Loucy (cell line): Measurements from ENCODE around the gene CAV2.
A peak's percentile ranks its signal among the peaks of the same experiment; 100 is the strongest.

Experiments
- H2AFZ ChIP-seq: fragments of 200-600 bp; sonication (generic); 2 replicates; pipeline ENCODE4 v1.6.0; 2016; ENCODE audit warnings: antibody characterized with exemption, mild to moderate bottlenecking, low read length, moderate library complexity
- H3F3A ChIP-seq: fragments of 200-600 bp; 2 replicates; pipeline ENCODE4 v1.6.0; 2016; ENCODE audit warnings: antibody characterized with exemption, low read depth, mild to moderate bottlenecking
- H3K27me3 ChIP-seq: fragments of 200-600 bp; sonication (generic); 2 replicates; pipeline ENCODE4 v1.6.1; 2014; ENCODE audit warnings: low read length, mild to moderate bottlenecking; ENCODE audit not compliant: insufficient read depth, poor library complexity, severe bottlenecking
- H3K36me3 ChIP-seq: fragments of 200-600 bp; sonication (generic); 2 replicates; pipeline ENCODE4 v1.6.1; 2016; ENCODE audit warnings: low read length; ENCODE audit not compliant: insufficient read depth
- H3K4me1 ChIP-seq: fragments of 200-600 bp; sonication (generic); 2 replicates; pipeline ENCODE4 v1.5.1; 2014; ENCODE audit warnings: low read length, mild to moderate bottlenecking; ENCODE audit not compliant: insufficient read depth, poor library complexity, severe bottlenecking
- H3K4me2 ChIP-seq: fragments of 200-600 bp; sonication (generic); 2 replicates; pipeline ENCODE4 v1.6.0; 2014; ENCODE audit warnings: antibody characterized with exemption, low read length, low read depth, mild to moderate bottlenecking; ENCODE audit not compliant: poor library complexity, severe bottlenecking
- H3K4me3 ChIP-seq: fragments of 200-600 bp; sonication (generic); 2 replicates; pipeline ENCODE4 v1.5.1; 2014; ENCODE audit warnings: low read length, mild to moderate bottlenecking, mixed read lengths; ENCODE audit not compliant: poor library complexity, severe bottlenecking
- H3K79me2 ChIP-seq: fragments of 200-600 bp; sonication (generic); 2 replicates; pipeline ENCODE4 v1.6.1; 2014; ENCODE audit warnings: low read length; ENCODE audit not compliant: insufficient read depth
- H3K9ac ChIP-seq: fragments of 200-600 bp; sonication (generic); 2 replicates; pipeline ENCODE4 v1.6.0; 2014; ENCODE audit warnings: mild to moderate bottlenecking, low read depth, low read length, moderate library complexity; ENCODE audit not compliant: poor library complexity, severe bottlenecking
- H3K9me2 ChIP-seq: fragments of 200-600 bp; sonication (generic); replicated peaks from 2 replicates; pipeline ENCODE4 v1.6.1; 2016; ENCODE audit warnings: low read depth, low read length, mixed read lengths
- H3K9me3 ChIP-seq: fragments of 200-600 bp; sonication (generic); 2 replicates; pipeline ENCODE4 v1.6.1; 2014; ENCODE audit warnings: mild to moderate bottlenecking, antibody characterized with exemption, low read length, low read depth; ENCODE audit not compliant: insufficient read depth
- H4K20me1 ChIP-seq: fragments of 200-600 bp; sonication (generic); 2 replicates; pipeline ENCODE4 v1.6.0; 2014; ENCODE audit warnings: antibody characterized with exemption, low read length, mild to moderate bottlenecking; ENCODE audit not compliant: insufficient read depth, poor library complexity, severe bottlenecking
- EZH2phosphoT487 ChIP-seq: fragments of 200-600 bp; IDR thresholded peaks from 2 replicates; pipeline ENCODE4 v1.6.1; 2018; ENCODE audit warnings: antibody characterized with exemption, mild to moderate bottlenecking, moderate library complexity, borderline replicate concordance
- TF ChIP-seq, protein P1 (sequence below): fragments of 200-600 bp; sonication (generic); conservative IDR thresholded peaks from 2 replicates; pipeline ENCODE4 v1.5.1; 2014; ENCODE audit warnings: mild to moderate bottlenecking, antibody characterized with exemption, low read length

CAV2 gene

DNA sequence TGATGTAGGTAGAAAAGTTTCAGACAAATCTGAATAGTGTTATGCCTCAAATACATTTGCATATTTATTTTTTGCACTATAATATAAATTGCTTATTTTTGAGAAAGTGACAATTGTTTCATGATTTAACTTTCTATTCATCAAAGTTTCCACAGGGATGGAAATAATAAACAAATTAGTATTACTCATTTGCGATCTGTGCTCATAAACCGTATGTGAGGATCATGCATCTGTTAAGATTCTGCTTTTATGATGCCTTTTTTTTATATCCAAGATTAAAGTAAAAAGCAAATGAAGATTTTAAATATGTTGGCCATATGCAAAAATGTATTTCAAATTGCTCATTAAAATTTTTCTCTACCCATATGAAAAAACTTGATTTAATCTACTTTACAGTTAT, 45.2 kb upstream of the CAV2 start:
- no peak overlapping the region for H3K9ac ChIP-seq
- H3K9me3 ChIP-seq: no peaks in the 10 kb centered on the region
- no peak overlapping the region for H2AFZ ChIP-seq
- no peak overlapping the region for H3K4me2 ChIP-seq
- TF ChIP-seq, protein P1, sequence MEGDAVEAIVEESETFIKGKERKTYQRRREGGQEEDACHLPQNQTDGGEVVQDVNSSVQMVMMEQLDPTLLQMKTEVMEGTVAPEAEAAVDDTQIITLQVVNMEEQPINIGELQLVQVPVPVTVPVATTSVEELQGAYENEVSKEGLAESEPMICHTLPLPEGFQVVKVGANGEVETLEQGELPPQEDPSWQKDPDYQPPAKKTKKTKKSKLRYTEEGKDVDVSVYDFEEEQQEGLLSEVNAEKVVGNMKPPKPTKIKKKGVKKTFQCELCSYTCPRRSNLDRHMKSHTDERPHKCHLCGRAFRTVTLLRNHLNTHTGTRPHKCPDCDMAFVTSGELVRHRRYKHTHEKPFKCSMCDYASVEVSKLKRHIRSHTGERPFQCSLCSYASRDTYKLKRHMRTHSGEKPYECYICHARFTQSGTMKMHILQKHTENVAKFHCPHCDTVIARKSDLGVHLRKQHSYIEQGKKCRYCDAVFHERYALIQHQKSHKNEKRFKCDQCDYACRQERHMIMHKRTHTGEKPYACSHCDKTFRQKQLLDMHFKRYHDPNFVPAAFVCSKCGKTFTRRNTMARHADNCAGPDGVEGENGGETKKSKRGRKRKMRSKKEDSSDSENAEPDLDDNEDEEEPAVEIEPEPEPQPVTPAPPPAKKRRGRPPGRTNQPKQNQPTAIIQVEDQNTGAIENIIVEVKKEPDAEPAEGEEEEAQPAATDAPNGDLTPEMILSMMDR: no peak
- TF ChIP-seq EZH2phosphoT487: no peak
- H4K20me1 ChIP-seq: no peaks in the 10 kb centered on the region
- H3K4me1 ChIP-seq: no peaks in the 10 kb centered on the region
- no peaks in the 10 kb centered on the region for H3K79me2 ChIP-seq
- H3K27me3 ChIP-seq: no peaks in the 10 kb centered on the region
- H3K36me3 ChIP-seq: no peaks in the 10 kb centered on the region
- H3K9me2 ChIP-seq: no peaks in the 10 kb centered on the region
- no peaks in the 10 kb centered on the region for H3F3A ChIP-seq
- H3K4me3 ChIP-seq: no peak overlapping the region

- H3K27me3 ChIP-seq: no peaks in the 10 kb centered on the region
Measured at GRCh38 chr7:116455009-116455408, 44.5 kb upstream of the CAV2 start.

DNA sequence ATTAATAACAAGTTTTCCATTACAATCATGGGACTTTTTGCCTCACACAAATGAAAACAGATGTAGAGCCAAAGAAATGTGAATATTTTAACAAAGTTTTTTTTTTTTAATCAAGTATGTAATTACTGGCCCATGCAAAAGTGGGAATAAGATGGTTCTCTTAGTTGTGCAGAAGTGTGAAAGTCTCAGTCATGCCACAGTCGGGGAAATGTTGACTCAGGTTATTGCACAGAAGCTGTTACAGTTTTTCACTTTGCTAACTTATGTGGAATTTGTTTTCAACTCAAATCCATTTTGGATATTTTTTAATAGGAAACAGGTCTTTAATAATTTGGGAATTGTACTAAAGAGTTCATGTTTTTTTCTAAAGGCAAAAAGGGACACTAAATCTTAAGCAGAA, 44.0 kb upstream of the CAV2 start:
- no peaks in the 10 kb centered on the region for H3K9me2 ChIP-seq
- peak overlapping the region; percentile 30; the same call in 1 of the 2 replicates for H2AFZ ChIP-seq
- no peaks in the 10 kb centered on the region for H3K36me3 ChIP-seq
- no peaks in the 10 kb centered on the region for H3K9me3 ChIP-seq
- H3K4me3 ChIP-seq: no peak overlapping the region
- no peaks in the 10 kb centered on the region for H4K20me1 ChIP-seq
- no peaks in the 10 kb centered on the region for H3K27me3 ChIP-seq
- H3K4me2 ChIP-seq: no peak overlapping the region
- TF ChIP-seq, protein P1: no peak
- TF ChIP-seq EZH2phosphoT487: no peak
- H3K79me2 ChIP-seq: no peaks in the 10 kb centered on the region
- H3F3A ChIP-seq: no peaks in the 10 kb centered on the region
- H3K4me1 ChIP-seq: no peaks in the 10 kb centered on the region
- H3K9ac ChIP-seq: no peak overlapping the region

More at GRCh38 chr7:116455009-116455408, 44.5 kb upstream of the CAV2 start:
- Histone ChIP-seq H3K9me3 (no peaks in the 10 kb centered on the region), H3K4me1 (no peaks in the 10 kb centered on the region), H3K9me2 (no peaks in the 10 kb centered on the region), H3K4me2 (no peak overlapping the region), H3K4me3 (no peak overlapping the region), H3K9ac (no peak overlapping the region), H2AFZ (peak overlapping the region; percentile 30; the same call in 1 of the 2 replicates), H3K79me2 (no peaks in the 10 kb centered on the region), H3F3A (no peaks in the 10 kb centered on the region), H3K36me3 (no peaks in the 10 kb centered on the region), H4K20me1 (no peaks in the 10 kb centered on the region)
- no peak for TF ChIP-seq EZH2phosphoT487
- TF ChIP-seq, protein P1: no peak
